Stimulated activated CD8-positive, alpha-beta memory T cell treated with anti-CD3 and anti-CD28 coated beads, Interleukin-2, amount 100 ng/mL, for 48 hours (primary cell): ENCODE measurements around the gene MARCO.
A peak's percentile ranks its signal among the peaks of the same experiment; 100 is the strongest.
"Not testable (repeated sequence)": the region's sequence is repeated elsewhere in the genome, so short reads cannot be mapped to it uniquely, and the experiment has no call there.

ENCODE experiments used
- DNase-seq, 2 donors: peaks; one replicate each; pipeline ENCODE4 v3.0.0-alpha.2; 2020; ENCODE audit warnings: low read depth in 2 of 2

Gene MARCO

DNA sequence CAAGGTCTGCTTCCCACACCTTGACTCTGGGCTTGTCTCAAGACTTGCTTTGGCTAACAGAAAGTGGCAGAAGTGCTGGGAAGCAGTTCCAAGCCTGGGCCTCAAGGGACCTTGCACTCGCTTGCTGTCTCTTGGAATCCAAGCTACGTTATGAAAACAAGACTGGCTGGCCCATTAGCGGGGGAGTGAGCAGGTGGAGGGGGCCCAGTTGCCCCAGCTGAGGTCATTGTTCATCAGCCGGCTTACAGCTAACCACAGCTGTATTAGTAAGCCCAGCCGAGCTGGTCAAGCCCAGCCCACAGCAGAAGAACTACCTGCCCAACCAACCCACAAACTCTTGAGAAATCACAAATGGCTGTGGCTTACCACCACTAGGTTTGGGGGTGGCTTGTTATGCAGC is 63.1 kb downstream of the MARCO start:
- no peak for DNase-seq

DNA sequence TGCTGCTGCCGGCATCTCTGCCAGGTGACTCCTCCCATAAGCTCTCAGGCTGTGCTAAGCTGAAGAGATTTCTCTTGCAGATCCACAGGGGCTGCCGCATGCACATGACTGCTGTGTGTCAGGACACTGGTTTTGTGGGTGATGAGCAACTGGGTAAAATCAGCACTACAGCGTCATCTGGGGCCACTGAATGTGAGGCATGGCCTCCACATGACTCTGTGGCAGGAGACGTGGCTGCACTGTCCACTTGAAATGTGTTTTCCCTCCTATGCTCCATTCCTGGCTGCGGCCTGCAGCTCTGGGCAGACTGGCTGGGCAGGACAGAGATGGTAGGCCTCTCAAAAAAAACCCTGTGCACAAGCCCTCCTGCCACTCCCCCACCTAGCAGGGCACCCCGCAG is 63.6 kb downstream of the MARCO start:
- no peak for DNase-seq

DNA sequence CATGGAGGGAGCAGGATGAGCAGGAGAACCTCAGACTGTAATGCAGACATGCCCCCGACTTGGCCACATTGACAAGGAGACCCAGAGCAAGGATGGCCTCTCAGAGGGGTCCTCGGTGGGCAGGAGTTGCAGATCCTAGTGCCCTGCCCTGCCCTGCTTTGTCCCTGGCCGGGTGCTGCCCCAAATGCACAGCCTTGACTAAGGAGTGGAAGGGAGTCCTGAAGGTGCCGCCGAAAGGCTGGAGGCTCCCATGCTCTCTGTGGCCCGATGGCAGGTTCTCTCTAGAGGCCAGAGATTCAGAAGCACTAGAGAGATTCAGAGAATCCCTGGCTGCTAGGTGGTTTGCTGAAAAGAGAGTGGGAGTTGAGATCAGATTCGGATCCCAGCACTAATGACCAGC is 64.4 kb downstream of the MARCO start:
- no peak for DNase-seq

DNA sequence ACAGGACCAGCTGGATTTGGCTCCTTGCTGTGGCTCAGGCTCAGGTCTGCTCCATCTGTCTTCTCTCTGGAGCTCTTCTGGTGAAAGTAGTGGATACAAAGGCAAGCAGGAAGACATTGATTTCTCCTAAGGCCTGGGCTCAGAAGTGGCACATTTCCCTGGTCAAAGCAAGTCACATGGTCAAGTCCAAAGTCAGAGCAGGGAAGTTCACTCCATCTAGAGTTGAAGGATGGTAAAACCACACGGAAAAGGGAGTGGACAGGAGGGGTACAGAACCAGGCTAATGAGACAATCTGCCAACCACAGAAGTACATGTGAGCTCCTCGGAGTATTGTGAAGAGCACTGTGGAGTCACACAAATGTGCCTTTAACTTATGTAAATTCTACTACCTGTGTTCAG is 66.1 kb downstream of the MARCO start:
- no peak for DNase-seq

DNA sequence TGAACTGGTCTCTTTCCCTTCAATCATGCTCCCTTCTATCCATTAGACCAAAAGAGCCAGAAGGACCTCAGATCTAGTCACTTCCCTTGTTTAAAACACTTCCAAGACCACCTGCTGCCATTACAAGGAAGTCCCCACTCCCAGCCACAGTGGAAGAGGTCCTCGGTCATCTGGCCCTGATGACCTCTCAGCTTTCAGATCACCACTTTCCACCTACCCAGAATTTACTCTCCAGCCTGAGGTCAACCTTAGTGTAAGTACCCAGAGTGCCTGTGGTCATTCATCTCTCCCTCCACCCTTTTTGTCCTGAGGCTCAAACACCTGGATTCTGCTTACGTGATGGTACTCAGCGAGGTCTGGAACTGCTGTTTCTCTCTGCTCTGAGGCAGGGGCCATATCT is 67.1 kb downstream of the MARCO start:
- DNase-seq = no peak

DNA sequence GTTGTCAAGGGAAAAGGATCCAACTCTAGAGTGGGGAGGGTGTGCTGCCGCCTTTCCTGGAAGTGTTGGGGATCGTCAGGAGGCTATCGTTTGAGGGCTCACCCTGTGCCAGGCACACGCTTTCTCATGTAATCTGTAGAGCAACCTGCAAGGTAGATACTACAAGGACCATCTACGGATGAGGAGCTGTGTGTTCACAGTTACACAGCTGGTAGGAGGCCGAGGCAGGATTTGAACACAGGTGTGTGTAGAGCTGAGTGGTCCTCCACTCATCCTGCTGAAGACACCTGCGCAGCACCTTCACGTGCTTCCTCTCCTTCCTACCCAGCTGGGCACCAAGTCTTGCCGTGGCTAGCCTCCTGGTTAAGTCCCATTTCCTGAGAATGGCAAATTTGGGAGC is 68.3 kb downstream of the MARCO start:
- no peak for DNase-seq

DNA sequence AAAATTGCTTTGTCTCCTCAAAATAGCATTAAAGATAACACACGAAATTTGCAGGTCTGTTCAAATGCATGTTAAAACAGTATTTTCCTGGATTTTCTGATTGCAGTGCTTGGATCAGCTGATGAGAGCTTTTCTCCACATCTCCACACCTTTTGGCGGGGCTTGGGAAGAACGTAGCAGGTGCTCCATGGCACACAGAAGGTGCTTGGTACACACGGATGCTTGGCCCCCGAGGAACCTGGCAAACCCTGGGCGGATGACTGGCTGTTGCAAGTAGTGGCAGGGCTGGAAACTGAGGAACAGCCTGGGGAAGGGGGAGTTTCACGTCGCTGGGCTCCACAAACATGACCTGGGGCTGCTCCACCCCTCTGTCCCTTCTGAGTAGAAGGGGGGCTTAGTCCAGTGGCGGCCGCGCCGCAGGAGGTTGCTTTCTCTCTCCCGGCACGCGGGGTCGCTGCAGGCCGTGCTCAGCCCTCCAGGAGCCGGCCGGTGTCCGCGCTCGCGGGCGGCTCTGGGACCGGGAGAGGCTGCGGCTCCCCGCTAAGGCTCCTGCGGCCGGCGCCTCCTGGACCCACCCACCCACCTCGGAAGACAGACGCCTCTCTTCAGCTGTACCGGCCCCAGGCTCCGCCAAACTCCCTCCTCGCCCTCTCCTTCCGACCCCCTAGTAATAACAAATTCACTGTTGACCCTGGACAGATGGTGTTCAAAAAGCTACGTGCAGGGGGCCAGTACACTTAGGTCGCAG is 69.3 kb downstream of the MARCO start:
- peak in 1 of 2 donors; percentile 13 for DNase-seq

DNA sequence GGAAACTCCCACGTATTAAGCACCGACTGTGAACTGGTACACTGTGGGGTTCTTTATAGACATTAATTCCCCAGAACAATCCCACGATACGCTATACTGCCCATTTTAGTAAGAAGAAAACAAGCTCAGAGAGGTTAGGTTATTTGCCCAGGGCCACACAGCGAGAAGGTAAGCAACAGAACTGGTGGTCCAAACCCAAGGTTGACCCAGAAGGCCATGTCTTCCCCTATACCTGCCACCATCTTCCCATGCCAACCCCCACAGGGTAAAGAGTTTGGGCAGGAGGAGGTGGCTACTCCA is 69.9 kb downstream of the MARCO start:
- DNase-seq = no peak

DNA sequence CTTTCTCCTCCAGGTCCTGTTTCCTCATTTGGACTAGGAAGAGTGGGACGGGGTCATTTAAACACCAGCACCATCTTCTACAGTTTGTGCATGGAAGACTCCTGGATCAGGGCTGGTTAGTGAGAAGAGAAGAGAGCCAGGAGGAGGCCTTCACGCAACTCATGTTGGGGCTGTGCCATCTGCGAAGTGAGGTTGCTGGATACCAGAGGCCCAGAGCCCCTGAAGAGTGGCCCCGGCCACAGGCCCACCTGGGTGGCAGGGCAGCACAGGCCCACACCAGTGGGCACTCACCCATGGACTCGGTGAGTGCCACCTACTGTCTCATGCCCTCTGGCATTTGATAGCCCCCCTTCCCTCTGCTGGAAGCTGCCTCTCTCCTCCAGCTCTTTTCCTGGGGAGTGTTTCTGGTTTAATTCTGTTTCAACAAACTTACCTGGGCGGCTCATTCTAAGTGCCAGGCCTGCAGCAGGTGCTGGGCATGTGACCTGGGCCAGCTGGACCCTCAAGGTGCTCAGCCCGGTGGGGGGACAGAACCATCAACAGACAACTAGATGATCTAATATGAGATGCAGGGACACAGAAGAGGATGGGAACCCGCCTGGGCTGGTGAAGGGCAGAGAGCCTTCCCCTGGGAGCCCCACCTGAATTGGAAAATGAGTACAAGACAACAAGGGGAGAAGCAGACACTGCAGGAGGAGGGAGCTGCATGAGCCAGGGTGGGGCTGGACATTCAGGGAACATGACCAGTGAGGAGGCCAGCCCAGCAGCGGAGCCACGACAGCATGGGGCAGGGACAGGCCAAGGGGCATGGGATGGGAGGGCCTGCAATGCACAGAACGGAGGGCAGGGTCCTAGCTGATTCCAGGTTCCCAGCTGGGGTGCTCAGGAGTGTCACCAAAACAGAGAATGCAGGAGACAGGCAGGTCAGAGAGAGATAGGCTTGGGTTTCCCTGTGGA is 70.6 kb downstream of the MARCO start:
- no peak for DNase-seq

DNA sequence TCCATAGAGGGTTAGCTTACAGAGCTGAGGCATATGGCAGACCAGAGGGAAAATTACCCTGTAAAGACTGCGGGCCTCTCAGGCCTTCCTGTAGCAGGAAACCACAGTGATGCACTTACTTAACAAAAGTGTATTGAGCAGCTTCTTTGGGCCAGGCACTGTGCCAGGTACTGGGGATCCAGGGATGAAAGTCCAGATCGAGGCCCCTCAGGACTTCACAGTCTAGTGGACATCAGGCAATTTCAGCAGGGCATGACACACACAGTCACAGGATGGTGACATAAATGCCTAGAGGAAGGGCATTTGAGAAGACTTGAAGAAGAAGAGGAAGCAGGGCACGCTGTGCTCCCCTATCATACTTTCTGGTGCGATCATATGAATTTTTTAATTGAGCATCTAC is 71.7 kb downstream of the MARCO start:
- DNase-seq = no peak

DNA sequence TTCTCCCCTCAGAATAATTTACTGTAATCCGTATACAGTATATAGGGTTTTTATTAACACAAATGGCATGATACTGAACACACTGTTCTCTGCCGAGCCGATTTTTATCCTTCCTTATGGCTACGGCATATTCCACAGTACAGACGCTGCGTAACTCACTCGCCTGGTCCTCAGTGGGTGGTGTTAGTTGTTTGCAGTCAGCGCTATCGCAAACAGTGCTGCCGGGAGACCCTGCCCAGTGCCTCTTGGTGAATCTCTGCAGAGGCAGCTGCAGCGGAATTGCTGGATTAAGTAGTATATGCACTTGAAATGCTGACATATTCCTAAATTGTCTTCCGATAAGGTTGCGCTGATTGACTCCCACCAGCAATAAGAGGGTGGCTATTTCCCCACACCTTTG is 73.9 kb downstream of the MARCO start:
- no peak for DNase-seq

DNA sequence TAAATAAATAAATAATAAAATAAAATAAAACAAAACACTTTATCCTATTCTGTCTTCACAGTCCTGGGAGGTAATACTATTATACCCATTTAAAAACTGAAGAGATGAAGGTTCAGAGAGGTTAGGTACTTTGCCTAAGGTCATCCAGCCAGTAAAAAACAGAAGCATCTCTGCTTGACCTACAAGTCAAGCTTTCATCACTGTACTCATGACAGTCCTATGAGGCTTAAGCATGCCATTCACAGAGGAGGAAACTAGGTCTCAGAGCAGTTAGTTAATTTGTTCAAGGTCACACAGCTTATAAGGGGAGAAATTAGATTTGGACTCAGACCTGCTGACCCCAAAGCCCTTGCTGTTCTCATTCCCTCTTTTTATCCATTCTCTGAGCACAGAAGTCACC is 77.5 kb downstream of the MARCO start:
- DNase-seq = no peak

DNA sequence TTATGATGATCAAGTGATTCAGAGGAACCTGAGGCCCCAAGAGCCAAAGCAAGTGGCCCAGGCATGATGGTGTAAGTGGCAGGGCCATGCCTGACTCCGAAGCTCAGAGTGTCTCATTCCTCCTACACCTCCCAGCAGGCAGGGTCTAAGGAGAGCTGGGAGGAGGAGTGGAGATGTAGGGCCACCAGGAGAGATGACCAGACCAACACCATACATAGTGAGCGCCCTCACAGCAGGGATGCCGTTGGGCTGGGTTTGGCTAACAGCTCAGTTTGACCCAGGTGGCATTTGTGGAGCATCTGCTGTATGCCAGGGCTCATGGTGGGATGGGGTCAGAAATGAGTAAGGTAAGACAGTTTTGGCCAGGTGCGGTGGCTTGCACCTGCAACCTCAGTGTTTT is 80.7 kb downstream of the MARCO start:
- no peak for DNase-seq

DNA sequence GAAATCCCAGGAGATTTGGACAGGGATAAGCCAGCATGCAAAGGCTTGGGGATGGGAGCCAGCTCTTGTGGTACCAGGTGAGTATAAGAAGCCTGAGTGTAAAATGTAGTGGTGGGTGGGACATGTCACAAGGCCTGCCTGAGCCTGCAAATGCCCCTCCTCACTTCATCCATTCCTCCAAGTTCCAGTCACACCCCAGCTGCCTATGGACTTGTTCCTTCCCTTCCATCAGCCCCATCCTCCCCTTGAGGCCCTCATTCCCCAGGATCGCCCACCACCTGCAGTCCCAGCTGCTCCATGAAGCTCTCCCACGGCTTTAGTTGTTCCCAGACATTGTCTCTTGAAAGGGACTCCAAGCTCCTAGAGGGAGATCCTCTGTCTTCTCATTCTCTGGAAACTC is 81.5 kb downstream of the MARCO start:
- no peak for DNase-seq

DNA sequence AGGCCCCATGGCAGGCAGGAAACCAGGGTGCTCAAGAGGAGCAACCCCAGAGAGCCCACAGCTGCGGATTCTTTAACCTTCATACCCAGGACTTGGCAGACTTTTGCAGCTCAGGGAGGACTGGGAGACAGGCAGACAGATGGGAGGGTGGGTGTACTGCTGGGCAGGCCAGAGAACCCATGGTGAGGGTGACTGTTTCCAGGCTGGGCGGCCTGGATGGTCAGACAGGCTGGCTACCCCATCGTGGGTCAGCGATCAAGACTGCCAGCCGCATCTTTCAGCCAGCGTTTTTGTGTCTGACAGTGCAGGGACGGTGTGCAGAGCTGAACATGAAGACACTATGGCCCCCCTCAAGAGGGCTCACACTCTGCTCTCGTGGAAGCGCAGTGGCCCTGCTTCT is 82.2 kb downstream of the MARCO start:
- no peak for DNase-seq

DNA sequence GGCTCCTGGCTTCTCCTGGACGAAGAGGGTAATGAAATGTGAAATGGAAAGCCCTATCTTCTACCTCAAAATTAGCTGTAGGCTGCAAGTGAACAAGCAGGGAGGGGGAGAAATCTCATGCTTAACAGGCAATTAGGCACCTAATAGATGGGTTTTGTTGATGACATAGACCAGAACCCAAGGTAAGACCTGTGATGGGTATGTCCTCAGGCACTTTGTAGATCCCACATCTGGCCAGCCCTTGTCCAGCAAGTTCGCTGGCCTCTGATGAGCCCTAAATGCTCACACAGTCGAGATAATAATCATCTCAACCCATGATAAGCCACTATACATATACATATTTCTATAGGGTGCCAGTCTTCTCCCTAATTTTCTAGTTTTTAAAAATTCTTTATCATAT is 82.6 kb downstream of the MARCO start:
- no peak for DNase-seq

DNA sequence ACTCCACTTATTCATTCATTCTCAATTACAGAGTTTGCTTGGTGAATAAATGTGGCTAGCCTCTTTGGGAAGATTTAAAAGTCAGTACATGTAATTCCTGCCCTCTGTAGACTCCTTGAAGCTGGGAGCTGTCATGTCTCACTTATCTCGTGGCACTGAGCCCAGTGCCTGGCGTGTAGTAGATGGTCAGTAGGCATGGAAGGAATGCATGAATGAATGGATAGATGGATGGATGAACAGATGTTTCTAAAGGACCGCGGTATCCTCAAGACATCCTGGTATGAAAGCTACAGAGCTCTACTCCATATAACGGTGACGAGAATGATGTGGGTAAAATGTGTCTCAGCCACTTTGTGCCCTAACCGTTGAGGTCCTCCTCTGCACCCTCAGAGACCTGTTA is 83.0 kb downstream of the MARCO start:
- no peak for DNase-seq

DNA sequence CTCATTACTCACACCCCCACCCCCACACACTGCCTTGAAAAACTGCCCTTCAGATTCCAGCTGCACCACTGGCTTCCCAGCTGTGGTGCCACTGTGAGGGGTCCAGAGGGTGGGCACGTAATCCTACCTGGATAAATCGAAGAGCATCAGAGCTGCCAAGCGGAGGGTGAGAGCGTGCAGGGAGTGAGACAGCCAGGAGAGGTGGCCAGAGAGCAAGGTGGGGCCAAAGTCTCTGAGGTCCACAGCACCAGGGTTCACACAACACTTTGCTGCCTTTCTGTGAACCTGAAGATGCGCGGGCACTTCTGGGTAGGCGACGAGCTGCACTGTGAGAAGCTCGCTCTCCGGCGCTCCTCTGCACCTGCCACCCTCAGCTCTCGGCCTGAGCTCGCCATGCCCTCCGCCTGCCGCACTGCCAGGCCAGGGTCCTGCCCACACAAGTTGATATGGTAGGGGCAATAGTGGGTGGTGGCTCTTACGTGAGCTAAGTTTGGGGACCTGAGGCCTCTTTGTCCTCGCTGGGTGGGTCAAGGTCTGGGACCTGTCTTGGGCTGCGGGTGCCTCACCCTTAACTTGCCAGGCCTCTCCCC is 83.9 kb downstream of the MARCO start:
- DNase-seq = no peak

DNA sequence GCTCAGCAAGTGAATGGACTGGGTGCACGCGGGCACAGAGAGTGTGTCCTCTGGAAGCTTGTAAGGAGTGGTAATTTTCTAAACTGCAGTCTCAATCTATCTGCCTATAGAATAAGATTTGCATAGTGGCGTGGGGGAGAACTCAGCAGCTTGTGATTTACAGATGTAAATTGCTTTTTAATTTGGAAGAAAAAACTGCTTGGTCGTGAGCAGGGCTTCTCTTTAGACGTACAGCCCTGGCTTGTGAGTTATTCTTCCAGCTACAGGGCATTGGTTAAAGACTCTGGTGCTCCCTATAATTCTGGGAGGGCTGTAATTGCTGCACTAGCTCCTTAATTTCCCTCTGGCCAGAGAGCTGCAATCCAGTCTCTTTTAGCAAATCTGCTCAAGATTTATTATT is 84.9 kb downstream of the MARCO start:
- no peak for DNase-seq

DNA sequence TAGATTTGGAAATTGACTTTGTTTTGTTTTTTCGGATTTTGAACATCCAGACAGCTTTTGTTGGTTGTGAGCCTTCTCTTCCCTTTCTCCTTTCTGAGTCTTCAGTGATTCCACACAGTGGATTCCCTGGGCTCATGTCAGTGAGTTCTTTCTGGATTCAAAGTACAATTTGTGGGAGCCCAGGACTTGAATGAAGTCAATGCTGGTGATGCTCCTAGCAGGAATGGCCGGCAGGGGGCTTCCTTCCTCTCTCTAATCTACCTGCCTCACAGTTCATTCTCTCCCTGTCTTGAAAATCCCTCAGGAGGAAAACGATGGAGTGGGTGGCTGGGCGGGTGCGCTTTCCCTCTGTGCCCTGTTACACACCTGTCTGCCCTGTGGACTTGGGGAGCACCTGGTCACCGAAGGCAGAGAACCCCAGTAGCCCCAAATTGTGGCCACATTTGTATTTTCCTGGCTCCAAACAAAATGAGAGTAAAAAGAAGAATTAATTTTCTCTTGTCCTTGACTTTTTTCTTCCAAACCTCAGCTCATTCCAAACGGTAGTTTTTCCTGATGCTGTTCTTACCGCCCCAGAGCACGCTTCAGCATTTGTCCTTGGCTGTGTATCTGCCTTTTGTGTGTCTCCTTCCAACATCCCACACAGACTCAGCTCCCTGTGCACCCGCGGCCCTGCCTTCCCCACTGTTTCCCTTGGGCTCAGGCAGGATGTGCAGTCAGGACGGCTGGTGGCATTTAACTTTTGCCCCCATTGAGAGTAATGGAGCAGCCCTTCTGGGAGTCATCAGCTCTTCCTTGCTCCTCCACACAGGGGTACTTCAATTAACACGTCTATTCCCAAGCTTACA is 86.6 kb downstream of the MARCO start:
- DNase-seq = no peak

DNA sequence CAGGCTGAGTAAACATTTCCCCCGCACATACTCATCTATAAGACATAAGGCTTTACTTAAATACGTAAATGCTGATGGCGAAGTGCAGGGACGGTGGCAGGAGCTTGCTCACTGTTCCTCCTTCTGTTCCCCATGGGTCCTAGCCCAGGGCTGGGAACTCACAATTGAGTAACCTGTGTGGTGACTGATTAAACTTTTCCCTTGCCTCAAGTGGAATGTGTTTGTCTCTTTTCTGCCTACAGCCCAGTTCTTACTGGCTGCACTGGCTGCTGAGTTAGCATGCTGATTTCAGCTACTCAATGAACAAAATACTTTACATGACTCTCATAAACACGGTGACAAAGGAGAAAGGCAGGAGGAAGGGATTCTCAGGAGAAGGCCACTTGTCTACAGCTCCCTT is 87.3 kb downstream of the MARCO start:
- DNase-seq = no peak

DNA sequence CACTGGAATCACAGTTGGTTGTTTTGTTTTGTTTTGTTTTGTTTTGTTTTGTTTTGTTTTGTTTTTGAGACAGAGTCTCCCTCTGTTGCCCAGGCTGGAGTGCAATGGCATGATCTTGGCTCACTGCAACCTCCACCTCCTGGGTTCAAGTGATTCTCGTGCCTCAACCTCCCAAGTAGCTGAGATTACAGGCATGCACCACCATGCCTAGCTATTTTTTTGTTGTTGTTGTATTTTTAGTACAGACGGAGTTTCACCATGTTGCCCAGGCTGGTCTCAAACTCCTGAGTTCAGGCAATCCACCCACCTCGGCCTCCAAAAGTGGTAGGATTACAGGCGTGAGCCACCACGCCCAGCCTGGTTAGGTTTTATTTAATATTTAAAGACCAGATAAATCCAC is 95.9 kb downstream of the MARCO start:
- not testable (repeated sequence) for DNase-seq
